ENCODE data around the gene NAPEPLD. TPM values are rescaled to one million over a fixed set of nuclear protein-coding genes. Genes with fewer than 3 reads are reported as not detected.

NAPEPLD gene
- total RNA-seq: 15.9 and 18.9 TPM in 2 replicates

GRCh38 chr7:103148994-103149807 lies at the start of gene NAPEPLD:
Gene NAPEPLD (minus strand): TSS chr7:103149099. CDS start chr7:103128776, 20,323 bp downstream.

GRCh38 chr7:103074519-103075336 lies 74.2 kb downstream of the NAPEPLD start, which contains the start of the genes ARMC10 and FBXL13:
Gene ARMC10 (plus strand): TSS chr7:103075140. CDS start chr7:103075273, 133 bp downstream.
Gene FBXL13 (minus strand): TSS chr7:103074796.

Other genes starting within 250 kb of the NAPEPLD start
- 82.2 and 143 TPM in 2 replicates for gene LRRC17, start 236.1 kb downstream of the NAPEPLD start, total RNA-seq
- 0.99 and 1.5 TPM in 2 replicates for gene FBXL13, start 74.3 kb downstream of the NAPEPLD start, total RNA-seq
- gene ARMC10, start 74.0 kb downstream of the NAPEPLD start, total RNA-seq: 45.4 and 48.6 TPM in 2 replicates
- 67.8 and 98.0 TPM in 2 replicates for gene PMPCB, start 148.3 kb upstream of the NAPEPLD start, total RNA-seq
- 11.4 and 18.5 TPM in 2 replicates for gene DNAJC2, start 195.7 kb upstream of the NAPEPLD start, total RNA-seq
- 211 and 336 TPM in 2 replicates for gene PSMC2, start 198.5 kb upstream of the NAPEPLD start, total RNA-seq

Data from smooth muscle cell of trachea (primary cell).